Retina (tissue), 1 donor: Measurements from ENCODE around the gene PAQR5.
"Not testable (repeated sequence)": the region's sequence is repeated elsewhere in the genome, so short reads cannot be mapped to it uniquely, and the experiment has no call there.

ENCODE experiments used
- DNase-seq: peaks from one replicate; pipeline ENCODE4 v3.0.0-alpha.2; 2016

The PAQR5 gene

GRCh38 chr15:69434238-69434637 is 135.5 kb downstream of the PAQR5 start:
- DNase-seq: no peak

- DNase-seq: no peak
Observed at GRCh38 chr15:69434679-69435078, 136.0 kb downstream of the PAQR5 start.

- DNase-seq: no peak
Observed at GRCh38 chr15:69435985-69436384, 137.3 kb downstream of the PAQR5 start.

- DNase-seq: no peak
Observed at GRCh38 chr15:69436951-69437350, 138.2 kb downstream of the PAQR5 start.

DNA sequence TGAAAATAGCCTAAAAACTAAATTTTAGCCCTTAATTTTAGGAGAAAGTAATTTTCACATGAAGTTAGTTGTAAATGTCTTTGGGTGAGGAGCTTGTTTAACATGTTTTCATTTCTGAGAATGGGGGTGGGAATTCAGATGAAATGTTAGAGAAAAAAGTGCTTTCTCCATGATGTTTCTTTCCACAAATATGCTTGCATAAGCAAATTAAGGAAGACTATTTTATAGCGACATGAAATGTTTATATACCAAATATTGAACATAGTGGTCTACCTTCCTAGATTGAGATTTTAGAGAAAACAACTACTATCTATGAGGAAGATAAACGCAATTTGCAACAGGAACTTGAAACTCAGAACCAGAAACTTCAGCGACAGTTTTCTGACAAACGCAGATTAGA is 140.9 kb downstream of the PAQR5 start:
- no peak for DNase-seq

- DNase-seq: no peak
Observed at GRCh38 chr15:69443032-69443611, 144.4 kb downstream of the PAQR5 start.

GRCh38 chr15:69444686-69445085 is 146.0 kb downstream of the PAQR5 start:
- DNase-seq: no peak

DNA sequence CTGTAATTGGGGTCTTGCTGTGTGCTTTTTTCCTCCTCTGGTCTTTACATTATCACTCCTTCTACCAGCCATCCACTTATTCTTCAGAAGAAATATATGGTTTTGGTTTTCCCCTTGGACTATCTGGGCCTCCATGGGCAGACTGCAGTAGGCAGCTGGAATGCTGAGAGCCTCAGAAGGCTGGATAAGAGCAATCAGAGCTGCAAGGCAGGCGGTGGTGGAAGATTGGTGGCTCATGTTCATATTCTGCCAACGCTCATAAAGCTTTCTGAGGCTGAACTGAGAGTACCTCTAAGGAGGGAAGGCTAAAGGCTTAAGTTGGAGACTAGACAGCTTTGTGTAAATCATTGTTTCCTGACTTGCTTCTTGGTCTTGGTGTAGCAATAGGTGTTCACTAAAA is 148.2 kb downstream of the PAQR5 start:
- no peak for DNase-seq

- DNase-seq: not testable (repeated sequence)
Observed at GRCh38 chr15:69450221-69450620, 151.5 kb downstream of the PAQR5 start.

GRCh38 chr15:69450968-69451695 is 152.4 kb downstream of the PAQR5 start:
- DNase-seq: no peak

- no peak for DNase-seq
Observed at GRCh38 chr15:69451951-69452691, 153.4 kb downstream of the PAQR5 start.

DNA sequence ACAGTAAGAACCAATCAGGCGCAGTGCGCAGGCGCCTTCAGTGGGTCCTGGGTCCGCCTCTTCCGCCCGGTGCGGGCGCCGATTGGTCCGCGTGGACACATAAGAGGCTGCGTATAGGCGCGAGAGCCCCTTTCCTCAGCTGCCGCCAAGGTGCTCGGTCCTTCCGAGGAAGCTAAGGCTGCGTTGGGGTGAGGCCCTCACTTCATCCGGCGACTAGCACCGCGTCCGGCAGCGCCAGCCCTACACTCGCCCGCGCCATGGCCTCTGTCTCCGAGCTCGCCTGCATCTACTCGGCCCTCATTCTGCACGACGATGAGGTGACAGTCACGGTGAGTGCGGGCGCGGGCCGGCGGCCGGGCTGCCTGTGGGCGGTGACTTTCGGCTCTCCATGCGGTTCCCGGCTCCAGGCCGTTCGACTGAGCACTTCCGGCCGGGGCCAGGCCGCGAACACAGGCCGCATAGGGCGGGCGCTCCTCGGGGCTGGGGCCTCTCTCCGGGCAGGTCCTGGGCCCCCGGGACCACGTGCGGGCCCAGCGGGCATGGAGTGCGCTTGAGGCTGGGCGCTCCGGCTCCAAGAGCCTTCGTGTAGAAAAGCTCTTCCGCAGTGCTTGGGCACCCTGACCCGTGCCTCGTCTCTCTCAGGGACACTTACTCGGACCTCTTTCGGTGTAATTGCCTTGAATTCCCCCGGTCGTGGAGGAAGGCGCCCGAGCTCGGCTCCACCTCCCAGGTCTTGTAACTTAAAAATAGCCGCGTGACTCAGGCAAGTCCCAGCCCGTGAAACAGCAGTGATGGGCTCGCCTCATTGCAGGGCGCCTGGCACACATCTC is 154.2 kb downstream of the PAQR5 start, which contains the start of gene RPLP1:
Gene RPLP1 (plus strand): TSS at position 127 of the 830 bp plus-strand sequence. CDS start 131 bp downstream, at position 258.
- peak; percentile 98 for DNase-seq

GRCh38 chr15:69454953-69455352 is 156.2 kb downstream of the PAQR5 start:
- no peak for DNase-seq

GRCh38 chr15:69456208-69457166 is 157.8 kb downstream of the PAQR5 start:
- DNase-seq: no peak
